Activated T-cell treated with anti-CD3 and anti-CD28 coated beads, Interleukin-2, amount 50 U/mL, for 24 hours (primary cell): Measurements from ENCODE around the gene ENOX2.

ENCODE experiments used
- DNase-seq: peaks from one replicate; pipeline ENCODE4 v3.0.0-alpha.2; 2020
- H3K27ac Mint-ChIP-seq: 2 replicates; pipeline ENCODE4 v1.8.0; 2020; ENCODE audit warnings: mild to moderate bottlenecking, mixed read lengths
- H3K27me3 Mint-ChIP-seq: 2 replicates; pipeline ENCODE4 v1.8.0; 2020; ENCODE audit warnings: mixed read lengths
- H3K36me3 Mint-ChIP-seq: 2 replicates; pipeline ENCODE4 v1.8.0; 2020; ENCODE audit warnings: low read depth, mixed read lengths
- H3K4me1 Mint-ChIP-seq: 2 replicates; pipeline ENCODE4 v1.8.0; 2020; ENCODE audit warnings: low read depth, mixed read lengths
- H3K4me3 Mint-ChIP-seq: 2 replicates; pipeline ENCODE4 v1.8.0; 2020; ENCODE audit warnings: mild to moderate bottlenecking, moderate library complexity, mixed read lengths
- H3K9me3 Mint-ChIP-seq: 2 replicates; pipeline ENCODE4 v1.8.0; 2020; ENCODE audit warnings: mixed read lengths

The ENOX2 gene

DNA sequence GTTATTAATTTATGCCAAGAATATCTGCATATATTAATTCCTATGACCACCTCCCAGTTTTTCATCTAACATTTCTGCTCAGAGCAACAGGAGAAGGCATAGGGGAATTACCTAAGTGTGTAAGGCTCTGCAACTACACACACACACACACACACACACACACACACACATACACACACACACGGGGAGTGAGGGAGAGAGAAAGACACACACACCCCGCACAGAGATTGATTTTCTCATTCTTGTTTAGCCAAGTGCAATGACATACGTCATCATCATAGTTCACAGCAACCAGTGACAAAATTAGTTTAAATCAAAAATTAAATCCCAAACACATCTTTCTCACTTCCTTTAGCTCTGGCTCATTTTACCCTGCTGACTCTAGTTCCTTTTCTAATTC lies 298.1 kb downstream of the ENOX2 start:
- peaks cover 25% of the 10 kb centered on the region for H3K27me3 Mint-ChIP-seq
- no peaks in the 10 kb centered on the region for H3K4me1 Mint-ChIP-seq
- H3K4me3 Mint-ChIP-seq, result no peak overlapping the region
- DNase-seq, result no peak
- no peak overlapping the region for H3K27ac Mint-ChIP-seq
- no peaks in the 10 kb centered on the region for H3K9me3 Mint-ChIP-seq
- no peaks in the 10 kb centered on the region for H3K36me3 Mint-ChIP-seq

GRCh38 chrX:130594453-130594916 lies 308.5 kb downstream of the ENOX2 start:
- Mint-ChIP-seq H3K36me3 (no peaks in the 10 kb centered on the region), H3K27me3 (peaks cover 19% of the 10 kb centered on the region), H3K4me3 (no peak overlapping the region), H3K9me3 (no peaks in the 10 kb centered on the region), H3K27ac (no peak overlapping the region), H3K4me1 (no peaks in the 10 kb centered on the region)
- DNase-seq, result no peak

GRCh38 chrX:130593911-130594310 lies 309.1 kb downstream of the ENOX2 start:
- Mint-ChIP-seq H3K4me3 (no peak overlapping the region), H3K9me3 (no peaks in the 10 kb centered on the region), H3K36me3 (no peaks in the 10 kb centered on the region), H3K4me1 (no peaks in the 10 kb centered on the region), H3K27ac (no peak overlapping the region), H3K27me3 (peaks cover 19% of the 10 kb centered on the region)
- DNase-seq, result no peak

DNA sequence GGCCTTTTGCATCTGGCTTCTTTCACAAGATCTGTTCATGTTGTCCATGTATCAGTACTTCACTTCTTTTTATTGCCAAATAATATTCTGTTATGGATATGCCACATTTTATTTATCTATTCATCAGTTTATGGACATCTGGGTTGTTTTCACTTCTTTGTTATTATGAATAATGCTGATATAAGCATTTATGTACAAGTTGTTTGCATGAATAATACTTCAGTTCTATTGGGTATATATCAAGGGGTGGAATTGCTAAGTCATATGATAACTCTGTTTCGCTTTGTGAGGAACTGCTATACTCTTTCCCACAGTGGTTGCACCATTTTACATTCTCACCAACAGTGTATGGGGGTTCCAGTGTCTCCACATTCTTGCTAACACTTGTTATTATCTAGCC lies 310.8 kb downstream of the ENOX2 start:
- H3K27me3 Mint-ChIP-seq, result peaks cover 19% of the 10 kb centered on the region
- H3K4me3 Mint-ChIP-seq, result no peak overlapping the region
- no peak for DNase-seq
- H3K4me1 Mint-ChIP-seq, result no peaks in the 10 kb centered on the region
- H3K36me3 Mint-ChIP-seq, result no peaks in the 10 kb centered on the region
- H3K27ac Mint-ChIP-seq, result no peak overlapping the region
- H3K9me3 Mint-ChIP-seq, result no peaks in the 10 kb centered on the region

GRCh38 chrX:130578906-130579305 lies 324.1 kb downstream of the ENOX2 start:
- Mint-ChIP-seq H3K4me3 (no peak overlapping the region), H3K4me1 (peaks cover 2% of the 10 kb centered on the region), H3K27ac (no peak overlapping the region), H3K36me3 (no peaks in the 10 kb centered on the region), H3K27me3 (peaks cover 58% of the 10 kb centered on the region), H3K9me3 (no peaks in the 10 kb centered on the region)
- no peak for DNase-seq

- H3K36me3 Mint-ChIP-seq, result no peaks in the 10 kb centered on the region
- H3K27me3 Mint-ChIP-seq, result peaks cover 62% of the 10 kb centered on the region
- peaks cover 2% of the 10 kb centered on the region for H3K4me1 Mint-ChIP-seq
- no peak for DNase-seq
- H3K27ac Mint-ChIP-seq, result no peak overlapping the region
- H3K9me3 Mint-ChIP-seq, result no peaks in the 10 kb centered on the region
- H3K4me3 Mint-ChIP-seq, result no peak overlapping the region
These were observed 325.6 kb downstream of the ENOX2 start for GRCh38 chrX:130577431-130577830.

GRCh38 chrX:130575831-130576389 lies 327.1 kb downstream of the ENOX2 start:
- no peaks in the 10 kb centered on the region for H3K36me3 Mint-ChIP-seq
- no peak overlapping the region for H3K4me3 Mint-ChIP-seq
- peaks cover 2% of the 10 kb centered on the region for H3K4me1 Mint-ChIP-seq
- H3K27me3 Mint-ChIP-seq, result peaks cover 57% of the 10 kb centered on the region
- no peaks in the 10 kb centered on the region for H3K9me3 Mint-ChIP-seq
- no peak overlapping the region for H3K27ac Mint-ChIP-seq
- peak; percentile 30 for DNase-seq
